GM23338 (cell line): ENCODE measurements around the gene CADPS. TPM values are rescaled to one million over a fixed set of nuclear protein-coding genes. Genes with fewer than 3 reads are reported as not detected.

ENCODE experiments used
- ATAC-seq: fragments of 200-7000 bp; cut with Tn5 transposase; 3 replicates; pipeline ENCODE4 v1.9.1; 2020
- DNase-seq: peaks from one replicate; pipeline ENCODE4 v3.0.0-alpha.2; 2015; ENCODE audit warnings: low spot score
- H2AFZ ChIP-seq: fragments of 200-600 bp; sonication (generic); 2 replicates; pipeline ENCODE4 v1.8.0; 2016; ENCODE audit warnings: antibody characterized with exemption, mild to moderate bottlenecking, moderate library complexity
- H3F3A ChIP-seq: fragments of 200-600 bp; sonication (generic); replicated peaks from 2 replicates; pipeline ENCODE4 v1.8.0; 2017; ENCODE audit warnings: antibody characterized with exemption, mixed run types, low read depth
- H3K27ac ChIP-seq: fragments of 200-600 bp; sonication (generic); 2 replicates; pipeline ENCODE4 v1.6.1; 2016; ENCODE audit warnings: low read depth
- H3K27me3 ChIP-seq: fragments of 200-600 bp; sonication (generic); 2 replicates; pipeline ENCODE4 v1.8.0; 2016; ENCODE audit warnings: mild to moderate bottlenecking, mixed run types, moderate library complexity; ENCODE audit not compliant: insufficient read depth
- H3K36me3 ChIP-seq: fragments of 200-600 bp; sonication (generic); 2 replicates; pipeline ENCODE4 v1.8.0; 2016; ENCODE audit warnings: mild to moderate bottlenecking; ENCODE audit not compliant: insufficient read depth
- H3K4me1 ChIP-seq: fragments of 200-600 bp; sonication (generic); 2 replicates; pipeline ENCODE4 v1.8.0; 2016; ENCODE audit warnings: mild to moderate bottlenecking, moderate library complexity; ENCODE audit not compliant: insufficient read depth
- H3K4me2 ChIP-seq: fragments of 200-600 bp; sonication (generic); 2 replicates; pipeline ENCODE4 v1.7.1; 2017; ENCODE audit warnings: mixed run types
- H3K4me3 ChIP-seq: fragments of 200-600 bp; sonication (generic); 2 replicates; pipeline ENCODE4 v1.6.1; 2016; ENCODE audit warnings: mixed run types
- H3K79me2 ChIP-seq: fragments of 200-600 bp; sonication (generic); replicated peaks from 2 replicates; pipeline ENCODE4 v1.8.0; 2017; ENCODE audit warnings: mild to moderate bottlenecking; ENCODE audit not compliant: insufficient read depth
- H3K9me2 ChIP-seq: fragments of 200-600 bp; sonication (generic); 2 replicates; pipeline ENCODE4 v1.8.0; 2017; ENCODE audit not compliant: insufficient read depth
- H4K20me1 ChIP-seq: fragments of 200-600 bp; sonication (generic); replicated peaks from 2 replicates; pipeline ENCODE4 v1.8.0; 2017; ENCODE audit warnings: mild to moderate bottlenecking; ENCODE audit not compliant: insufficient read depth
- H3K27ac Mint-ChIP-seq: 2 replicates; pipeline ENCODE4 v1.8.0; 2020; ENCODE audit warnings: inconsistent platforms, mild to moderate bottlenecking, moderate library complexity, mixed read lengths
- H3K27me3 Mint-ChIP-seq: 3 replicates; pipeline ENCODE4 v1.8.0; 2022; ENCODE audit warnings: low read depth, mild to moderate bottlenecking, moderate library complexity, mixed read lengths, inconsistent platforms; ENCODE audit not compliant: insufficient read depth, poor library complexity
- H3K36me3 Mint-ChIP-seq: 3 replicates; pipeline ENCODE4 v1.8.0; 2021; ENCODE audit warnings: low read depth, mild to moderate bottlenecking, inconsistent platforms, moderate library complexity, mixed read lengths
- H3K4me1 Mint-ChIP-seq: 3 replicates; pipeline ENCODE4 v1.8.0; 2020; ENCODE audit warnings: mild to moderate bottlenecking, inconsistent platforms, mixed read lengths
- H3K4me3 Mint-ChIP-seq: 3 replicates; pipeline ENCODE4 v1.8.0; 2021; ENCODE audit warnings: moderate library complexity, mild to moderate bottlenecking, inconsistent platforms, mixed read lengths
- H3K9me3 Mint-ChIP-seq: 3 replicates; pipeline ENCODE4 v1.8.0; 2020; ENCODE audit warnings: moderate library complexity, mild to moderate bottlenecking, inconsistent platforms, mixed read lengths
- ETS1 ChIP-seq: IDR thresholded peaks from 2 replicates; pipeline ENCODE4 v1.6.1; 2016; ENCODE audit warnings: antibody characterized with exemption
- EZH2 ChIP-seq: fragments of 200-600 bp; sonication (generic); IDR thresholded peaks from one replicate; pipeline ENCODE4 v1.8.0; 2017; ENCODE audit warnings: antibody characterized with exemption, mild to moderate bottlenecking, low read depth; ENCODE audit not compliant: unreplicated experiment
- EZH2phosphoT487 ChIP-seq: fragments of 200-600 bp; sonication (generic); IDR thresholded peaks from one replicate; pipeline ENCODE4 v1.8.1; 2018; ENCODE audit warnings: antibody characterized with exemption; ENCODE audit not compliant: unreplicated experiment
- JUNB ChIP-seq: IDR thresholded peaks from one replicate; pipeline ENCODE4 v1.6.1; 2016; ENCODE audit warnings: antibody characterized with exemption; ENCODE audit not compliant: unreplicated experiment
- POLR2AphosphoS5 ChIP-seq: IDR thresholded peaks from 2 replicates; pipeline ENCODE4 v1.6.1; 2016; ENCODE audit warnings: antibody characterized with exemption, low read depth
- STAT1 ChIP-seq: IDR thresholded peaks from one replicate; pipeline ENCODE4 v1.6.1; 2016; ENCODE audit warnings: antibody characterized with exemption; ENCODE audit not compliant: unreplicated experiment
- ZNF114 ChIP-seq: fragments of 250-450 bp; sonication (Bioruptor Pico); IDR thresholded peaks from 2 replicates; pipeline ENCODE4 v1.5.0; 2020; ENCODE audit warnings: mild to moderate bottlenecking, moderate library complexity
- ZNF462 ChIP-seq: fragments of 250-450 bp; sonication (Bioruptor Pico); IDR thresholded peaks from 2 replicates; pipeline ENCODE4 v1.5.0; 2020; ENCODE audit warnings: mild to moderate bottlenecking, moderate library complexity
- polyA plus RNA-seq: library from polyadenylated mRNA; unstranded; fragments of >200 nt; fragmentation: Nextera tagmentation; extraction: Ambion mirVana; gene quantifications from 2 replicates; pipeline ENCODE4 v1.2.1, GENCODE V29; 2016
- total RNA-seq: library from RNA; depleted of rRNA; stranded (reverse); fragments of >200 nt; shearing (Covaris generic); gene quantifications from 2 replicates; pipeline ENCODE4 v1.2.3, GENCODE V29; 2014
- TF ChIP-seq, protein P1 (sequence below), 2 experiments: fragments of 200-600 bp in 1 of 2; sonication (generic) in 1 of 2; conservative IDR thresholded peaks; 2 replicates each; pipeline versions ENCODE4 v1.5.1 to v1.6.1; 2016 to 2017; ENCODE audit warnings: antibody characterized with exemption in 2 of 2, low read depth in 2 of 2, mild to moderate bottlenecking in 2 of 2, moderate library complexity in 1 of 2

CADPS gene
- total and polyA plus RNA-seq, 2 experiments from 2014 or later: 14.7 to 22.0 TPM

- TF ChIP-seq, protein P1, sequence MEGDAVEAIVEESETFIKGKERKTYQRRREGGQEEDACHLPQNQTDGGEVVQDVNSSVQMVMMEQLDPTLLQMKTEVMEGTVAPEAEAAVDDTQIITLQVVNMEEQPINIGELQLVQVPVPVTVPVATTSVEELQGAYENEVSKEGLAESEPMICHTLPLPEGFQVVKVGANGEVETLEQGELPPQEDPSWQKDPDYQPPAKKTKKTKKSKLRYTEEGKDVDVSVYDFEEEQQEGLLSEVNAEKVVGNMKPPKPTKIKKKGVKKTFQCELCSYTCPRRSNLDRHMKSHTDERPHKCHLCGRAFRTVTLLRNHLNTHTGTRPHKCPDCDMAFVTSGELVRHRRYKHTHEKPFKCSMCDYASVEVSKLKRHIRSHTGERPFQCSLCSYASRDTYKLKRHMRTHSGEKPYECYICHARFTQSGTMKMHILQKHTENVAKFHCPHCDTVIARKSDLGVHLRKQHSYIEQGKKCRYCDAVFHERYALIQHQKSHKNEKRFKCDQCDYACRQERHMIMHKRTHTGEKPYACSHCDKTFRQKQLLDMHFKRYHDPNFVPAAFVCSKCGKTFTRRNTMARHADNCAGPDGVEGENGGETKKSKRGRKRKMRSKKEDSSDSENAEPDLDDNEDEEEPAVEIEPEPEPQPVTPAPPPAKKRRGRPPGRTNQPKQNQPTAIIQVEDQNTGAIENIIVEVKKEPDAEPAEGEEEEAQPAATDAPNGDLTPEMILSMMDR (conservative IDR thresholded peaks at IDR 0.05; ENCODE audit: low read depth in 2 of 2): no peak
- Histone ChIP-seq H3K36me3 (no peaks in the 10 kb centered on the region), H4K20me1 (no peaks in the 10 kb centered on the region), H3F3A (no peaks in the 10 kb centered on the region), H3K27me3 (no peaks in the 10 kb centered on the region), H2AFZ (no peak overlapping the region), H3K4me3 (no peak overlapping the region), H3K79me2 (no peaks in the 10 kb centered on the region), H3K27ac (no peak overlapping the region), H3K9me2 (no peaks in the 10 kb centered on the region), H3K4me2 (no peak overlapping the region), H3K4me1 (no peaks in the 10 kb centered on the region)
- H3K4me3 Mint-ChIP-seq: no peak overlapping the region
- no peak for DNase-seq
- H3K27ac Mint-ChIP-seq: no peak overlapping the region
- H3K9me3 Mint-ChIP-seq: no peaks in the 10 kb centered on the region
- H3K4me1 Mint-ChIP-seq: peaks cover 6% of the 10 kb centered on the region; the same call in 1 of the 3 replicates
- no peaks in the 10 kb centered on the region for H3K27me3 Mint-ChIP-seq
- H3K36me3 Mint-ChIP-seq: no peaks in the 10 kb centered on the region
- no peak for ATAC-seq
Observed at GRCh38 chr3:62777674-62778073, 97.5 kb downstream of the CADPS start.

- Histone ChIP-seq H4K20me1 (no peaks in the 10 kb centered on the region), H3F3A (no peaks in the 10 kb centered on the region), H3K27me3 (no peaks in the 10 kb centered on the region), H3K27ac (no peak overlapping the region), H3K79me2 (no peaks in the 10 kb centered on the region), H3K36me3 (no peaks in the 10 kb centered on the region), H2AFZ (no peak overlapping the region), H3K4me1 (no peaks in the 10 kb centered on the region), H3K4me2 (no peak overlapping the region), H3K4me3 (no peak overlapping the region), H3K9me2 (no peaks in the 10 kb centered on the region)
- no peak for DNase-seq
- no peaks in the 10 kb centered on the region for H3K36me3 Mint-ChIP-seq
- H3K4me3 Mint-ChIP-seq: no peak overlapping the region
- H3K27ac Mint-ChIP-seq: no peak overlapping the region
- H3K9me3 Mint-ChIP-seq: no peaks in the 10 kb centered on the region
- peaks cover 6% of the 10 kb centered on the region; the same call in 1 of the 3 replicates for H3K4me1 Mint-ChIP-seq
- H3K27me3 Mint-ChIP-seq: no peaks in the 10 kb centered on the region
- no peak for ATAC-seq
- TF ChIP-seq, protein P1 (conservative IDR thresholded peaks at IDR 0.05; ENCODE audit: low read depth in 2 of 2): no peak
- no peak for TF ChIP-seq POLR2AphosphoS5
- TF ChIP-seq JUNB: no peak
- no peak for TF ChIP-seq ZNF114 (CRISPR knock-in tag)
- TF ChIP-seq ETS1: no peak
- no peak for TF ChIP-seq EZH2
- no peak for TF ChIP-seq ZNF462 (CRISPR knock-in tag)
- no peak for TF ChIP-seq EZH2phosphoT487
- no peak for TF ChIP-seq STAT1
Observed at GRCh38 chr3:62777130-62777529, 98.1 kb downstream of the CADPS start.
